Measurements from ENCODE around the gene PATE3. TPM values are rescaled to one million over a fixed set of nuclear protein-coding genes. Genes with fewer than 3 reads are reported as not detected.

PATE3 gene
- total and polyA plus RNA-seq, 2 of the 13 experiments (the other 11 are each of a cell fraction or from before 2014, with no cell fraction given) = not detected

GRCh38 chr11:125807909-125808308 lies 20.0 kb downstream of the PATE3 start (continued):
- TF ChIP-seq CENPX (CRISPR knock-in tag; IDR thresholded peaks at IDR 0.05) (no peak), GLMP (CRISPR knock-in tag; IDR thresholded peaks at IDR 0.05; ENCODE audit: borderline replicate concordance) (no peak)

- ChIA-PET POLR2A (no interaction called here), CTCF (ENCODE audit: low intra/inter-chr PET ratio, low total read pairs) (no interaction called here)
- TF ChIP-seq GLMP (CRISPR knock-in tag; IDR thresholded peaks at IDR 0.05; ENCODE audit: borderline replicate concordance) (no peak), TCF12 (IDR thresholded peaks at IDR 0.05) (no peak), TCF12 (CRISPR knock-in tag; IDR thresholded peaks at IDR 0.05) (no peak), SP4 (CRISPR knock-in tag; IDR thresholded peaks at IDR 0.05) (no peak), THYN1 (CRISPR knock-in tag; IDR thresholded peaks at IDR 0.05; ENCODE audit: borderline replicate concordance, low read depth) (no peak), TMF1 (CRISPR knock-in tag; IDR thresholded peaks at IDR 0.05; ENCODE audit: low read depth) (no peak), NFKB2 (CRISPR knock-in tag; IDR thresholded peaks at IDR 0.05; ENCODE audit: borderline replicate concordance) (no peak), SUZ12 (IDR thresholded peaks at IDR 0.05; ENCODE audit: low read depth, low read length) (no peak), GATA4 (IDR thresholded peaks at IDR 0.05; ENCODE audit: borderline replicate concordance, low read depth) (no peak), SIN3B (IDR thresholded peaks at IDR 0.05; ENCODE audit: low read length) (no peak)
- no peaks in the 10 kb centered on the region for H4K20me1 ChIP-seq (ENCODE audit: insufficient read depth, low read length)
- in situ Hi-C loops (cut with HindIII; ENCODE audit: extremely low pct_ligation_motif_present, low pct_unique_long_range_greater_than_20kb) = no loop called here
- whole genome bisulfite sequencing (ENCODE audit: low lambda C conversion rate) = 0% methylated on average over 3 of the region's 3 CpGs
- 0 out of 5 replicates have a peak, but pooled peaks cover 0 to 4% of the 10 kb centered on the region in 2 experiments for H3K27me3 ChIP-seq (ENCODE audit: control insufficient read depth in 1 of 2, insufficient read depth in 2 of 2, low read length in 2 of 2)
- no peak within 1 kb of the TSS for H3K4me2 ChIP-seq (ENCODE audit: low read depth, low read length)
- no peaks in the 10 kb centered on the region for H3K36me3 ChIP-seq (replicated peaks in 1 of 2; ENCODE audit: control insufficient read depth in 1 of 2, insufficient read depth in 2 of 2, low read length in 2 of 2)
- ATAC-seq = no peak
- H3K4me1 ChIP-seq (ENCODE audit: insufficient read depth, low read length) = no peaks in the 10 kb centered on the region
- no peak for DNase-seq (ENCODE audit: low spot score)
- BruUV-seq (replicated peaks) = no TSS peak
- no peak for FAIRE-seq
- no peaks in the 10 kb centered on the region for H3K79me2 ChIP-seq (ENCODE audit: insufficient read depth, low read length)
- no peaks in the 10 kb centered on the region for H3K9me3 ChIP-seq (ENCODE audit: low read length)
- intact Hi-C loops (cut with micrococcal nuclease; ENCODE audit: unreplicated experiment) = no loop called here
- no peak within 1 kb of the TSS for H3K27ac ChIP-seq (ENCODE audit: extremely low read length, insufficient read depth, low read length)
- H3K9ac ChIP-seq (ENCODE audit: insufficient read depth, low read depth, low read length) = no peak within 1 kb of the TSS
- no peak within 1 kb of the TSS for H2AFZ ChIP-seq (ENCODE audit: low read length)
- H3K4me3 ChIP-seq (replicated peaks in 1 of 3; ENCODE audit: insufficient read depth in 1 of 3, low read depth in 2 of 3, low read length in 3 of 3) = no peak within 1 kb of the TSS
Measured at GRCh38 chr11:125833016-125833415, 45.1 kb downstream of the PATE3 start, which contains the start of gene PATE4. Gene PATE4 (plus strand): TSS chr11:125833316. CDS start chr11:125833360, 44 bp downstream.
